ENCODE data around the gene TAGLN. TPM values are rescaled to one million over a fixed set of nuclear protein-coding genes. Genes with fewer than 3 reads are reported as not detected.

TAGLN gene
- total and polyA plus RNA-seq, 2 of the 8 experiments (the other 6 are each of a cell fraction or from before 2014, with no cell fraction given), result 140 to 300 TPM

- no peak overlapping the region for H3K27ac ChIP-seq (ENCODE audit: low read depth, low read length)
- TF ChIP-seq SIN3A (conservative IDR thresholded peaks at IDR 0.05 in 1 of 2, IDR thresholded peaks at IDR 0.05 in 1 of 2; ENCODE audit: low read depth in 1 of 2, low read length in 2 of 2) (no peak), JUND (IDR thresholded peaks at IDR 0.05; ENCODE audit: low read length) (no peak), POLR2A (IDR thresholded peaks at IDR 0.05; ENCODE audit: control extremely low read depth in 1 of 2, low read depth in 2 of 2, low read length in 2 of 2) (no peak), CEBPB (IDR thresholded peaks at IDR 0.05; ENCODE audit: low read depth, low read length) (no peak), KDM1A (IDR thresholded peaks at IDR 0.05; ENCODE audit: borderline replicate concordance, low read length) (no peak), KDM4A (IDR thresholded peaks at IDR 0.05; ENCODE audit: low read depth, low read length, severe bottlenecking) (no peak), CTCF (IDR thresholded peaks at IDR 0.05; ENCODE audit: control extremely low read depth in 1 of 3, insufficient read depth in 1 of 3, low read depth in 1 of 3, low read length in 3 of 3) (no peak), SUZ12 (IDR thresholded peaks at IDR 0.05; ENCODE audit: low read length) (no peak), MAX (IDR thresholded peaks at IDR 0.05) (no peak), FOSL1 (IDR thresholded peaks at IDR 0.05; ENCODE audit: insufficient read depth, low read depth, low read length) (no peak)
- H3K4me3 ChIP-seq (ENCODE audit: extremely low read depth in 1 of 4, insufficient read depth in 2 of 4, low read depth in 3 of 4, low read length in 4 of 4), result no peak overlapping the region
- H2BK120ac ChIP-seq (replicated peaks; ENCODE audit: low read depth, low read length), result no peak overlapping the region
- ChIA-PET POLR2A (ENCODE audit: partially characterized antibody) (interaction anchor here (0.8 kb wide), 1 partner anchor 48 kb away, joined by 3 read pairs; no protein-coding TSS in a partner anchor), CTCF (ENCODE audit: partially characterized antibody) (interaction anchor here (0.6 to 1.8 kb wide), 5 partner anchors 9 to 1924 kb away, joined by 3 to 6 read pairs (median 4); no protein-coding TSS in a partner anchor)
- no peak overlapping the region for H3K56ac ChIP-seq (replicated peaks; ENCODE audit: insufficient read length, low read depth, low read length)
- H3K4ac ChIP-seq (replicated peaks; ENCODE audit: insufficient read length, low read depth, low read length), result no peak overlapping the region
- no peaks in the 10 kb centered on the region for H3K27me3 ChIP-seq (replicated peaks in 1 of 4; ENCODE audit: control insufficient read depth in 3 of 4, extremely low read depth in 1 of 4, insufficient read depth in 3 of 4, low read length in 3 of 4)
- H2BK15ac ChIP-seq (ENCODE audit: low read length), result no peak overlapping the region
- no peaks in the 10 kb centered on the region for H3K23me2 ChIP-seq (ENCODE audit: low read depth, low read length)
- no peak overlapping the region for H2AK5ac ChIP-seq (ENCODE audit: low read depth, low read length)
- H3K9ac ChIP-seq (replicated peaks in 1 of 4; ENCODE audit: extremely low read depth in 1 of 4, low read depth in 3 of 4, low read length in 3 of 4), result no peak overlapping the region
- H3K23ac ChIP-seq (ENCODE audit: insufficient read length), result no peak overlapping the region
- H2BK12ac ChIP-seq (ENCODE audit: low read depth, low read length), result no peak overlapping the region
- H3K9me3 ChIP-seq (ENCODE audit: insufficient read depth in 2 of 2, low read depth in 1 of 2, low read length in 1 of 2), result no peaks in the 10 kb centered on the region
- no peaks in the 10 kb centered on the region for H4K20me1 ChIP-seq (replicated peaks in 1 of 2; ENCODE audit: control insufficient read depth in 1 of 2, insufficient read depth in 2 of 2, low read length in 2 of 2)
- FAIRE-seq, result no peak
- H4K91ac ChIP-seq (replicated peaks; ENCODE audit: insufficient read length, low read length), result no peak overlapping the region
- no peak overlapping the region for H3K14ac ChIP-seq (ENCODE audit: insufficient read length)
- H4K8ac ChIP-seq (ENCODE audit: extremely low read depth, insufficient read depth, low read length), result no peak overlapping the region
- 91% methylated on average over 4 of the region's 4 CpGs; no CpG with 5 or more reads in 1 of the 2 experiments for WGBS, 2 experiments (ENCODE audit: extremely low coverage in 1 of 2, insufficient coverage in 1 of 2, insufficient read length in 1 of 2, insufficient replicate concordance in 2 of 2, low coverage in 1 of 2, low lambda C conversion rate in 2 of 2, missing lambda C conversion rate in 1 of 2)
- DNase-seq (ENCODE audit: low read depth in 1 of 2, low spot score in 2 of 2), result no peak
- no peak overlapping the region for H3K4me2 ChIP-seq (ENCODE audit: insufficient read depth in 1 of 2, low read depth in 2 of 2, low read length in 2 of 2)
- H3K36me3 ChIP-seq (ENCODE audit: control insufficient read depth in 2 of 4, insufficient read depth in 4 of 4, low read length in 3 of 4), result peaks cover 9 to 58% (median 36%) of the 10 kb centered on the region in 4 experiments; a peak in 7 of 8 replicates
- H2AFZ ChIP-seq (ENCODE audit: low read length), result no peak overlapping the region
- no peaks in the 10 kb centered on the region for H3K79me2 ChIP-seq (ENCODE audit: control insufficient read depth in 1 of 2, insufficient read depth in 2 of 2, low read length in 2 of 2)
- H2BK5ac ChIP-seq (ENCODE audit: low read depth, low read length), result no peak overlapping the region
- H3K79me1 ChIP-seq (ENCODE audit: low read depth, low read length), result no peaks in the 10 kb centered on the region
- H3K18ac ChIP-seq (ENCODE audit: extremely low read depth, low read length), result no peak overlapping the region
- H4K5ac ChIP-seq (ENCODE audit: insufficient read length, low read depth, low read length), result no peak overlapping the region
- H3K4me1 ChIP-seq (replicated peaks in 1 of 4; ENCODE audit: control insufficient read depth in 3 of 4, insufficient read depth in 4 of 4, low read length in 3 of 4), result no peaks in the 10 kb centered on the region
- H2BK20ac ChIP-seq (ENCODE audit: low read length), result no peak overlapping the region
Measured at GRCh38 chr11:117248341-117248740, 49.2 kb downstream of the TAGLN start.
